PC-9 (cell line): ENCODE results near the gene RAB11FIP4. TPM values are rescaled to one million over a fixed set of nuclear protein-coding genes. Genes with fewer than 3 reads are reported as not detected.
"Not testable (repeated sequence)": the region's sequence is repeated elsewhere in the genome, so short reads cannot be mapped to it uniquely, and the experiment has no call there.

Source experiments
- Bru-seq: library from RNA; stranded (reverse); fragments of 400-500 nt; gene quantifications from one replicate; lab custom pipeline; 2021; lab: Mats Ljungman, UMichigan
- BruChase-seq, 2 experiments: library from RNA; stranded (reverse); fragments of 400-500 nt; gene quantifications; one replicate each; lab custom pipeline; 2021; lab: Mats Ljungman, UMichigan
- BruUV-seq: library from RNA; stranded (reverse); fragments of 400-500 nt; replicated peaks from 2 replicates; lab custom pipeline; 2021; lab: Mats Ljungman, UMichigan
- CTCF ChIA-PET: fragments of 300-600 bp; sonication (Branson Sonifier 250); formaldehyde crosslinking; loops from one replicate; lab custom pipeline; 2022; ENCODE audit warnings: antibody characterized with exemption; lab: Charles Lee
- POLR2A ChIA-PET: fragments of 300-600 bp; sonication (Branson Sonifier 250); formaldehyde crosslinking; loops from one replicate; lab custom pipeline; 2022; ENCODE audit warnings: antibody characterized with exemption; ENCODE audit not compliant: unreplicated experiment; lab: Charles Lee
- DNase-seq, 2 experiments: peaks; one replicate each; pipeline versions ENCODE4 v3.0.0 to v3.0.0-alpha.2; 2015 to 2022; ENCODE audit warnings: mixed read lengths in 1 of 2
- H2AFZ ChIP-seq: fragments of 200-600 bp; sonication (generic); 2 replicates; pipeline ENCODE4 v1.8.1; 2017; ENCODE audit warnings: antibody characterized with exemption
- H3F3A ChIP-seq: fragments of 200-600 bp; sonication (generic); 2 replicates; pipeline ENCODE4 v1.8.1; 2017; ENCODE audit warnings: antibody characterized with exemption, mild to moderate bottlenecking, low read depth; ENCODE audit not compliant: insufficient read depth
- H3K27ac ChIP-seq: fragments of 200-600 bp; sonication (generic); 2 replicates; pipeline ENCODE4 v1.6.1; 2016; ENCODE audit warnings: mixed run types
- H3K27me3 ChIP-seq: fragments of 200-600 bp; sonication (generic); 2 replicates; pipeline ENCODE4 v1.6.1; 2016; ENCODE audit warnings: low read depth, mixed run types; ENCODE audit not compliant: insufficient read depth
- H3K36me3 ChIP-seq: fragments of 200-600 bp; sonication (generic); 2 replicates; pipeline ENCODE4 v1.6.1; 2016; ENCODE audit warnings: low read depth, mixed run types
- H3K4me1 ChIP-seq: fragments of 200-600 bp; sonication (generic); replicated peaks from 2 replicates; pipeline ENCODE4 v1.6.1; 2016; ENCODE audit warnings: mixed run types; ENCODE audit not compliant: insufficient read depth
- H3K4me2 ChIP-seq: fragments of 200-600 bp; sonication (generic); 2 replicates; pipeline ENCODE4 v1.6.1; 2017; ENCODE audit warnings: mixed run types
- H3K4me3 ChIP-seq: fragments of 200-600 bp; sonication (generic); 2 replicates; pipeline ENCODE4 v1.6.1; 2016; ENCODE audit warnings: mixed run types
- H3K79me2 ChIP-seq: fragments of 200-600 bp; sonication (generic); 2 replicates; pipeline ENCODE4 v1.6.1; 2017; ENCODE audit warnings: low read depth, mixed run types
- H3K9me2 ChIP-seq: fragments of 200-600 bp; sonication (generic); 2 replicates; pipeline ENCODE4 v1.8.1; 2017; ENCODE audit warnings: mild to moderate bottlenecking; ENCODE audit not compliant: insufficient read depth
- H3K9me3 ChIP-seq: fragments of 200-600 bp; sonication (generic); 2 replicates; pipeline ENCODE4 v1.8.1; 2016; ENCODE audit warnings: low read depth; ENCODE audit not compliant: insufficient read depth
- H4K20me1 ChIP-seq: fragments of 200-600 bp; sonication (generic); 2 replicates; pipeline ENCODE4 v1.8.1; 2017; ENCODE audit not compliant: insufficient read depth
- CTCF ChIP-seq: fragments of 200-600 bp; sonication (generic); conservative IDR thresholded peaks from 2 replicates; pipeline ENCODE4 v1.6.1; 2017; ENCODE audit warnings: mixed run types, antibody characterized with exemption, mild to moderate bottlenecking, moderate library complexity
- EZH2 ChIP-seq: fragments of 200-600 bp; sonication (generic); IDR thresholded peaks from 2 replicates; pipeline ENCODE4 v1.8.0; 2017; ENCODE audit warnings: antibody characterized with exemption, low read depth
- intact Hi-C: fragments of 100-400 bp; cut with micrococcal nuclease; formaldehyde crosslinking; loops from one replicate; pipeline ENCODE4 v1.10.0; 2022; ENCODE audit not compliant: unreplicated experiment
- long read RNA-seq: library from polyadenylated mRNA; stranded (forward); transcript quantifications from one replicate; pipeline ENCODE4 v2.0.0, GENCODE V29; 2022
- total RNA-seq: library from RNA; stranded (reverse); gene quantifications from 2 replicates; pipeline ENCODE4 v1.2.3, GENCODE V29; 2021

RAB11FIP4 gene
- total RNA-seq, result 22.9 and 28.6 TPM in 2 replicates
- Bru-seq, nascent RNA, result percentile 44 among the genes with signal in this experiment
- BruChase-seq, experiment 1, labeled RNA remaining after a 2-hour chase, result percentile 49 among the genes with signal in this experiment
- percentile 55 among the genes with signal in this experiment for BruChase-seq, experiment 2, labeled RNA remaining after a 6-hour chase
- long read RNA-seq, transcript RAB11FIP4-201 (13 exons, 1,968 nt), result major isoform, 12 of 27 reads
- long read RNA-seq, partial matches to known transcripts, result 2 of 27 reads
- long read RNA-seq, other reads (novel, unspliced or antisense), result 13 of 27 reads

- Histone ChIP-seq H4K20me1 (no peaks in the 10 kb centered on the region), H3F3A (no peaks in the 10 kb centered on the region), H3K36me3 (no peaks in the 10 kb centered on the region), H3K27me3 (no peaks in the 10 kb centered on the region), H3K4me3 (no peak within 1 kb of the TSS), H3K9me3 (no peaks in the 10 kb centered on the region), H3K9me2 (no peaks in the 10 kb centered on the region), H2AFZ (no peak within 1 kb of the TSS), H3K4me1 (no peaks in the 10 kb centered on the region), H3K27ac (no peak within 1 kb of the TSS), H3K79me2 (no peaks in the 10 kb centered on the region), H3K4me2 (no peak within 1 kb of the TSS)
- CTCF ChIA-PET, result no interaction called here
- BruUV-seq, result no TSS peak
- no peak for DNase-seq
- POLR2A ChIA-PET, result no interaction called here
- intact Hi-C loops, result no loop called here
- TF ChIP-seq EZH2 (no peak), CTCF (no peak)
These were observed at the start of gene RAB11FIP4 for GRCh38 chr17:31391496-31391949. Gene RAB11FIP4 (plus strand): TSS chr17:31391675. CDS start chr17:31391853, 178 bp downstream.

GRCh38 chr17:31345191-31345747, 46.2 kb upstream of the RAB11FIP4 start:
- H3K27ac ChIP-seq, H3K4me3 ChIP-seq, H3K4me1 ChIP-seq, POLR2A ChIA-PET, DNase-seq, H4K20me1 ChIP-seq, H3F3A ChIP-seq, H3K27me3 ChIP-seq, H3K9me3 ChIP-seq, H3K79me2 ChIP-seq, intact Hi-C loops, H3K9me2 ChIP-seq, H2AFZ ChIP-seq, CTCF ChIA-PET, BruUV-seq, H3K4me2 ChIP-seq: not testable (repeated sequence)
- H3K36me3 ChIP-seq, result peaks cover 18% of the 10 kb centered on the region

GRCh38 chr17:31349454-31349853, 42.0 kb upstream of the RAB11FIP4 start:
- Histone ChIP-seq H4K20me1 (no peaks in the 10 kb centered on the region; the same call in 1 of the 2 replicates), H3K27ac (no peak overlapping the region), H3K27me3 (no peaks in the 10 kb centered on the region), H3K79me2 (no peaks in the 10 kb centered on the region), H3K36me3 (peaks cover 47% of the 10 kb centered on the region), H2AFZ (no peak overlapping the region), H3K4me3 (no peak overlapping the region), H3F3A (no peaks in the 10 kb centered on the region), H3K4me2 (no peak overlapping the region), H3K9me3 (no peaks in the 10 kb centered on the region), H3K9me2 (no peaks in the 10 kb centered on the region), H3K4me1 (no peaks in the 10 kb centered on the region)
- no TSS peak for BruUV-seq
- POLR2A ChIA-PET, result no interaction called here
- TF ChIP-seq EZH2 (no peak), CTCF (no peak)
- CTCF ChIA-PET, result interaction anchor here (0.6 kb wide), 1 partner anchor 1542 kb away, joined by 5 read pairs; no protein-coding TSS in a partner anchor
- DNase-seq, result no peak
- intact Hi-C loops, result no loop called here
